HCT116 (cell line): ENCODE data around the gene TRIM69.

Experiments used
- EZH2phosphoT487 ChIP-seq: fragments of 200-600 bp; IDR thresholded peaks from 2 replicates; pipeline ENCODE4 v1.6.1; 2018; ENCODE audit warnings: antibody characterized with exemption, borderline replicate concordance
- TF ChIP-seq, protein P1 (sequence below): IDR thresholded peaks from 2 replicates; pipeline ENCODE4 v1.6.1; 2012; ENCODE audit warnings: low read depth

DNA sequence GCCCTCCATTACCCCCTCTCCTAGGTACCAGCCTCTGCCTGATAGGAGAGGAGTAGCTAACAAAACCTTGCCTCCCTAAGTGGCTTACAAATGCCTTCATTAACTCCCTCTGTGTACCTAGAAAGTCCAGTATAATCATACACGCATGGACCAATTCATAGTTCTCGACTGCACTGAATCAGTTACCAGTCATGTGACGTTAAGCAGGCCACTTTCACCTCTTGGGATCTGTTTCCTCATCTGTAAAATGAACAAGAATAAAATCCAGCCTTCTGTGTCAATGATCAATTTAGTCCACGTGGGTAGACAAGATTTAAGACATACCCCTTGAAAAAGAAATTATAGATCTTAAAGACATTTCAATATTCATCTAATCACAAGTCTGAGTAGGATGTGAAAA is 72.2 kb downstream of the TRIM69 start:
- TF ChIP-seq EZH2phosphoT487, result no peak
- TF ChIP-seq, protein P1, sequence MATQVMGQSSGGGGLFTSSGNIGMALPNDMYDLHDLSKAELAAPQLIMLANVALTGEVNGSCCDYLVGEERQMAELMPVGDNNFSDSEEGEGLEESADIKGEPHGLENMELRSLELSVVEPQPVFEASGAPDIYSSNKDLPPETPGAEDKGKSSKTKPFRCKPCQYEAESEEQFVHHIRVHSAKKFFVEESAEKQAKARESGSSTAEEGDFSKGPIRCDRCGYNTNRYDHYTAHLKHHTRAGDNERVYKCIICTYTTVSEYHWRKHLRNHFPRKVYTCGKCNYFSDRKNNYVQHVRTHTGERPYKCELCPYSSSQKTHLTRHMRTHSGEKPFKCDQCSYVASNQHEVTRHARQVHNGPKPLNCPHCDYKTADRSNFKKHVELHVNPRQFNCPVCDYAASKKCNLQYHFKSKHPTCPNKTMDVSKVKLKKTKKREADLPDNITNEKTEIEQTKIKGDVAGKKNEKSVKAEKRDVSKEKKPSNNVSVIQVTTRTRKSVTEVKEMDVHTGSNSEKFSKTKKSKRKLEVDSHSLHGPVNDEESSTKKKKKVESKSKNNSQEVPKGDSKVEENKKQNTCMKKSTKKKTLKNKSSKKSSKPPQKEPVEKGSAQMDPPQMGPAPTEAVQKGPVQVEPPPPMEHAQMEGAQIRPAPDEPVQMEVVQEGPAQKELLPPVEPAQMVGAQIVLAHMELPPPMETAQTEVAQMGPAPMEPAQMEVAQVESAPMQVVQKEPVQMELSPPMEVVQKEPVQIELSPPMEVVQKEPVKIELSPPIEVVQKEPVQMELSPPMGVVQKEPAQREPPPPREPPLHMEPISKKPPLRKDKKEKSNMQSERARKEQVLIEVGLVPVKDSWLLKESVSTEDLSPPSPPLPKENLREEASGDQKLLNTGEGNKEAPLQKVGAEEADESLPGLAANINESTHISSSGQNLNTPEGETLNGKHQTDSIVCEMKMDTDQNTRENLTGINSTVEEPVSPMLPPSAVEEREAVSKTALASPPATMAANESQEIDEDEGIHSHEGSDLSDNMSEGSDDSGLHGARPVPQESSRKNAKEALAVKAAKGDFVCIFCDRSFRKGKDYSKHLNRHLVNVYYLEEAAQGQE, result no peak
